ENCODE measurements around the gene NRXN3. TPM values are rescaled to one million over a fixed set of nuclear protein-coding genes. Genes with fewer than 3 reads are reported as not detected.

The NRXN3 gene
- polyA plus RNA-seq, 1 of the 3 experiments (the other 2 are of a cell fraction): 1.6 TPM

- H3K79me2 ChIP-seq (ENCODE audit: insufficient read depth): no peaks in the 10 kb centered on the region
- H3K9ac ChIP-seq: no peak overlapping the region
- no peak overlapping the region for H3K4me2 ChIP-seq
- H4K20me1 ChIP-seq (ENCODE audit: insufficient read depth): no peaks in the 10 kb centered on the region
- no peaks in the 10 kb centered on the region for H3K9me2 ChIP-seq
- no peak overlapping the region for H3K27ac ChIP-seq (ENCODE audit: low read depth in 2 of 2, low read length in 1 of 2)
- H3K4me3 ChIP-seq (ENCODE audit: low read depth in 2 of 2, low read length in 1 of 2): no peak overlapping the region
- WGBS (ENCODE audit: low lambda C conversion rate): 40% methylated on average over 8 of the region's 8 CpGs
- TF ChIP-seq FOXJ3 (CRISPR knock-in tag; IDR thresholded peaks at IDR 0.05) (no peak), FOXM1 (IDR thresholded peaks at IDR 0.05; ENCODE audit: low read depth) (no peak), RAD21 (IDR thresholded peaks at IDR 0.05; ENCODE audit: low read length) (no peak), IRF3 (IDR thresholded peaks at IDR 0.05; ENCODE audit: low read depth, low read length) (no peak), CHD2 (IDR thresholded peaks at IDR 0.05; ENCODE audit: low read length, partially characterized antibody) (no peak), RFX5 (IDR thresholded peaks at IDR 0.05; ENCODE audit: low read length) (no peak), ELF1 (IDR thresholded peaks at IDR 0.05) (no peak), MEF2A (IDR thresholded peaks at IDR 0.05; ENCODE audit: borderline replicate concordance, low read depth) (no peak), JUND (IDR thresholded peaks at IDR 0.05) (no peak), GATA2 (CRISPR knock-in tag; IDR thresholded peaks at IDR 0.05) (no peak), NRF1 (IDR thresholded peaks at IDR 0.05; ENCODE audit: low read depth, low read length) (no peak), TAF1 (IDR thresholded peaks at IDR 0.05; ENCODE audit: borderline replicate concordance, low read depth, low read length) (no peak)
- TF ChIP-seq, protein P1, sequence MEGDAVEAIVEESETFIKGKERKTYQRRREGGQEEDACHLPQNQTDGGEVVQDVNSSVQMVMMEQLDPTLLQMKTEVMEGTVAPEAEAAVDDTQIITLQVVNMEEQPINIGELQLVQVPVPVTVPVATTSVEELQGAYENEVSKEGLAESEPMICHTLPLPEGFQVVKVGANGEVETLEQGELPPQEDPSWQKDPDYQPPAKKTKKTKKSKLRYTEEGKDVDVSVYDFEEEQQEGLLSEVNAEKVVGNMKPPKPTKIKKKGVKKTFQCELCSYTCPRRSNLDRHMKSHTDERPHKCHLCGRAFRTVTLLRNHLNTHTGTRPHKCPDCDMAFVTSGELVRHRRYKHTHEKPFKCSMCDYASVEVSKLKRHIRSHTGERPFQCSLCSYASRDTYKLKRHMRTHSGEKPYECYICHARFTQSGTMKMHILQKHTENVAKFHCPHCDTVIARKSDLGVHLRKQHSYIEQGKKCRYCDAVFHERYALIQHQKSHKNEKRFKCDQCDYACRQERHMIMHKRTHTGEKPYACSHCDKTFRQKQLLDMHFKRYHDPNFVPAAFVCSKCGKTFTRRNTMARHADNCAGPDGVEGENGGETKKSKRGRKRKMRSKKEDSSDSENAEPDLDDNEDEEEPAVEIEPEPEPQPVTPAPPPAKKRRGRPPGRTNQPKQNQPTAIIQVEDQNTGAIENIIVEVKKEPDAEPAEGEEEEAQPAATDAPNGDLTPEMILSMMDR (IDR thresholded peaks at IDR 0.05): no peak
- H2AFZ ChIP-seq (ENCODE audit: low read depth): no peak overlapping the region
- DNase-seq: no peak
- no peaks in the 10 kb centered on the region for H3F3A ChIP-seq (replicated peaks; ENCODE audit: insufficient read depth)
- H3K4me1 ChIP-seq (ENCODE audit: control insufficient read depth in 1 of 2, insufficient read depth in 2 of 2, low read depth in 1 of 2, low read length in 1 of 2): peaks cover 0 to 6% of the 10 kb centered on the region in 2 experiments; a peak in 2 of 4 replicates
- CTCF ChIA-PET: interaction anchor here (1.3 kb wide), 1 partner anchor 17 kb away, joined by 5 read pairs; no protein-coding TSS in a partner anchor
- H3K9me3 ChIP-seq: no peaks in the 10 kb centered on the region
- no peaks in the 10 kb centered on the region for H3K27me3 ChIP-seq (ENCODE audit: insufficient read depth)
- POLR2A ChIA-PET: no interaction called here
- H3K36me3 ChIP-seq (replicated peaks in 1 of 2; ENCODE audit: control insufficient read depth in 1 of 2, insufficient read depth in 2 of 2, low read length in 1 of 2): no peaks in the 10 kb centered on the region
Observed at GRCh38 chr14:78403278-78403815, 233.2 kb downstream of the NRXN3 start.

DNA sequence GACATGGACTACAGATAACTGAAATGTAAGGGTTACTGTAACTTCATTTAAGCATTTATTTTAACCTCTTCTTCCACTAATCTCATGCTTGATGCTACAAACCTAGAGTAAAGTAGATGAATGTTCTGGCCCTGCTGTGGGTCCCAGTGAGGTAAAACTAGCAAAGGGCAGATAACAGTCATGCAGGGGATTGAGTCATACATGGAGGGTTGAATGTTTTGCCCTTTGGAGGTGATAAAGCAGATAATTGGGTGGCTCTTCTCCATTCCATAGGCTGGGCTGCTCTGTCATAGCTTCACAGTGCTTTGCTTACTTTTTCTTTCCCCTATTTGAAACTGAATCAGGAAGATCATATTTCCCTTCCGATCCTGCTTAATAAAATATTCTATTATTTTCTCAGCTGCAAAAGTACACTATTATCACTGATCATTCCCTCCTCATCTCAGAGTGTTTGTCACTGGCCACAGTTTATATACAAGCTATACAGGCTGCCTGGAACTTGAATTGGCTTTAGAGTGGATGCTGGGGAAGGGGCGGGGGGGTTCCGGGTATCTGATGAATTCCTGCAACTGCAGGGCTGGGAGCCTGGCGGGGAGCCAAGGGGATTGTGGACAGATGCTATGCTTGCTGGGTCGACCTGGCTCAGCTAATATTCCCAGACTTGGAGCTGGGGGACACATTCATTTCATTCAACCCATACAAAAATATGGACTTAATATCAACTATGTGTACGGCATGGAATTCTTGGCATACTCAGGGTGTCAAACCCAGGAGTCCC is 235.1 kb downstream of the NRXN3 start:
- POLR2A ChIA-PET: interaction anchor here (0.5 kb wide), 1 partner anchor 94 kb away, joined by 4 read pairs; no protein-coding TSS in a partner anchor
- TF ChIP-seq GABPA (IDR thresholded peaks at IDR 0.05; ENCODE audit: low read depth): no peak
- no peak for TF ChIP-seq IRF3 (IDR thresholded peaks at IDR 0.05; ENCODE audit: low read depth, low read length)
- TF ChIP-seq EP300 (IDR thresholded peaks at IDR 0.05; ENCODE audit: borderline replicate concordance in 1 of 2, low read depth in 1 of 2, low read length in 1 of 2): no peak
- TF ChIP-seq GATA2 (CRISPR knock-in tag; IDR thresholded peaks at IDR 0.05): no peak
- TF ChIP-seq, protein P2, sequence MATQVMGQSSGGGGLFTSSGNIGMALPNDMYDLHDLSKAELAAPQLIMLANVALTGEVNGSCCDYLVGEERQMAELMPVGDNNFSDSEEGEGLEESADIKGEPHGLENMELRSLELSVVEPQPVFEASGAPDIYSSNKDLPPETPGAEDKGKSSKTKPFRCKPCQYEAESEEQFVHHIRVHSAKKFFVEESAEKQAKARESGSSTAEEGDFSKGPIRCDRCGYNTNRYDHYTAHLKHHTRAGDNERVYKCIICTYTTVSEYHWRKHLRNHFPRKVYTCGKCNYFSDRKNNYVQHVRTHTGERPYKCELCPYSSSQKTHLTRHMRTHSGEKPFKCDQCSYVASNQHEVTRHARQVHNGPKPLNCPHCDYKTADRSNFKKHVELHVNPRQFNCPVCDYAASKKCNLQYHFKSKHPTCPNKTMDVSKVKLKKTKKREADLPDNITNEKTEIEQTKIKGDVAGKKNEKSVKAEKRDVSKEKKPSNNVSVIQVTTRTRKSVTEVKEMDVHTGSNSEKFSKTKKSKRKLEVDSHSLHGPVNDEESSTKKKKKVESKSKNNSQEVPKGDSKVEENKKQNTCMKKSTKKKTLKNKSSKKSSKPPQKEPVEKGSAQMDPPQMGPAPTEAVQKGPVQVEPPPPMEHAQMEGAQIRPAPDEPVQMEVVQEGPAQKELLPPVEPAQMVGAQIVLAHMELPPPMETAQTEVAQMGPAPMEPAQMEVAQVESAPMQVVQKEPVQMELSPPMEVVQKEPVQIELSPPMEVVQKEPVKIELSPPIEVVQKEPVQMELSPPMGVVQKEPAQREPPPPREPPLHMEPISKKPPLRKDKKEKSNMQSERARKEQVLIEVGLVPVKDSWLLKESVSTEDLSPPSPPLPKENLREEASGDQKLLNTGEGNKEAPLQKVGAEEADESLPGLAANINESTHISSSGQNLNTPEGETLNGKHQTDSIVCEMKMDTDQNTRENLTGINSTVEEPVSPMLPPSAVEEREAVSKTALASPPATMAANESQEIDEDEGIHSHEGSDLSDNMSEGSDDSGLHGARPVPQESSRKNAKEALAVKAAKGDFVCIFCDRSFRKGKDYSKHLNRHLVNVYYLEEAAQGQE (IDR thresholded peaks at IDR 0.05; ENCODE audit: low read depth, low read length): no peak
- no peak for TF ChIP-seq SIN3A (IDR thresholded peaks at IDR 0.05; ENCODE audit: borderline replicate concordance, low read depth, low read length)
- no peak for TF ChIP-seq MEF2A (IDR thresholded peaks at IDR 0.05; ENCODE audit: borderline replicate concordance, low read depth)
- no peak for TF ChIP-seq TEAD4 (IDR thresholded peaks at IDR 0.05; ENCODE audit: borderline replicate concordance, insufficient read depth)

More for the DNA sequence above, 235.1 kb downstream of the NRXN3 start:
- DNase-seq: peak; percentile 77
- Histone ChIP-seq H3K27me3 (ENCODE audit: insufficient read depth) (no peaks in the 10 kb centered on the region), H3K79me2 (ENCODE audit: insufficient read depth) (no peaks in the 10 kb centered on the region), H3K4me3 (ENCODE audit: low read depth in 2 of 2, low read length in 1 of 2) (no peak overlapping the region), H4K20me1 (ENCODE audit: insufficient read depth) (no peaks in the 10 kb centered on the region), H3F3A (replicated peaks; ENCODE audit: insufficient read depth) (no peaks in the 10 kb centered on the region), H3K36me3 (replicated peaks in 1 of 2; ENCODE audit: control insufficient read depth in 1 of 2, insufficient read depth in 2 of 2, low read length in 1 of 2) (no peaks in the 10 kb centered on the region), H3K9ac (no peak overlapping the region), H3K27ac (ENCODE audit: low read depth in 2 of 2, low read length in 1 of 2) (no peak overlapping the region; a peak in 1 of 4 replicates), H3K9me2 (no peaks in the 10 kb centered on the region), H3K9me3 (no peaks in the 10 kb centered on the region), H2AFZ (ENCODE audit: low read depth) (no peak overlapping the region), H3K4me1 (ENCODE audit: control insufficient read depth in 1 of 2, insufficient read depth in 2 of 2, low read depth in 1 of 2, low read length in 1 of 2) (peaks cover 0 to 6% of the 10 kb centered on the region in 2 experiments; a peak in 2 of 4 replicates), H3K4me2 (no peak overlapping the region)
- WGBS (ENCODE audit: low lambda C conversion rate): 5% methylated on average over 6 of the region's 6 CpGs
- CTCF ChIA-PET: interaction anchor here (0.7 to 1.5 kb wide), 4 partner anchors 12 to 162 kb away, joined by 3 to 4 read pairs (median 3); no protein-coding TSS in a partner anchor

All from SK-N-SH (cell line).